Activated CD4-positive, alpha-beta T cell treated with anti-CD3 and anti-CD28 coated beads for 1 hour (primary cell): ENCODE data around the gene CD28.

Source experiments
- DNase-seq: peaks from one replicate; pipeline ENCODE4 v3.0.0-alpha.2; 2020

Gene CD28

GRCh38 chr2:203719456-203720410 lies 13.3 kb downstream of the CD28 start:
- DNase-seq: no peak

GRCh38 chr2:203720915-203721672 lies 14.7 kb downstream of the CD28 start:
- no peak for DNase-seq

GRCh38 chr2:203721781-203722300 lies 15.4 kb downstream of the CD28 start:
- DNase-seq: no peak

- no peak for DNase-seq
Observed at GRCh38 chr2:203722411-203722810, 16.0 kb downstream of the CD28 start.

GRCh38 chr2:203728321-203728720 lies 21.9 kb downstream of the CD28 start:
- no peak for DNase-seq

- DNase-seq: no peak
Observed at GRCh38 chr2:203730076-203730729, 23.8 kb downstream of the CD28 start.

GRCh38 chr2:203730883-203731282 lies 24.4 kb downstream of the CD28 start:
- DNase-seq: no peak

- no peak for DNase-seq
Observed at GRCh38 chr2:203732092-203732952, 25.9 kb downstream of the CD28 start.

- DNase-seq: no peak
Observed at GRCh38 chr2:203732953-203733510, 26.6 kb downstream of the CD28 start.

- no peak for DNase-seq
Observed at GRCh38 chr2:203733684-203734083, 27.2 kb downstream of the CD28 start.

- no peak for DNase-seq
Observed at GRCh38 chr2:203734276-203734983, 28.0 kb downstream of the CD28 start.

- no peak for DNase-seq
Observed at GRCh38 chr2:203737360-203737759, 30.9 kb downstream of the CD28 start.

- no peak for DNase-seq
Observed at GRCh38 chr2:203739351-203739750, 32.9 kb downstream of the CD28 start.

GRCh38 chr2:203740871-203741281 lies 34.4 kb downstream of the CD28 start:
- no peak for DNase-seq

GRCh38 chr2:203741566-203741965 lies 35.1 kb downstream of the CD28 start:
- DNase-seq: no peak

- DNase-seq: no peak
Observed at GRCh38 chr2:203743441-203743981, 37.1 kb downstream of the CD28 start.

- DNase-seq: no peak
Observed at GRCh38 chr2:203744091-203744490, 37.7 kb downstream of the CD28 start.

- no peak for DNase-seq
Observed at GRCh38 chr2:203745267-203745666, 38.8 kb downstream of the CD28 start.

- DNase-seq: no peak
Observed at GRCh38 chr2:203748331-203749126, 42.1 kb downstream of the CD28 start.
